IPS-18c (cell line): ENCODE data around the gene OR2T8.

Experiments used
- H3K4me3 ChIP-seq: 2 replicates; pipeline ENCODE4 v1.7.0; 2013; ENCODE audit warnings: low read depth, mild to moderate bottlenecking, low read length, moderate library complexity; ENCODE audit not compliant: insufficient read depth
- H3K9me3 ChIP-seq: one replicate; pipeline ENCODE4 v1.6.1; 2013; ENCODE audit warnings: mild to moderate bottlenecking, low read length, moderate library complexity; ENCODE audit not compliant: control insufficient read depth, insufficient read depth

OR2T8 gene

GRCh38 chr1:247919952-247920351, at the start of gene OR2T8:
TSS of gene OR2T8 (plus strand) at chr1:247920252. CDS start at chr1:247921018, 766 bp downstream.
- Histone ChIP-seq H3K9me3 (no peaks in the 10 kb centered on the region), H3K4me3 (no peak within 1 kb of the TSS)

- Histone ChIP-seq H3K9me3 (no peaks in the 10 kb centered on the region), H3K4me3 (no peak overlapping the region)
Measured at GRCh38 chr1:247883346-247883745, 36.7 kb upstream of the OR2T8 start.

GRCh38 chr1:247884797-247885413, 35.1 kb upstream of the OR2T8 start:
- Histone ChIP-seq H3K4me3 (no peak overlapping the region), H3K9me3 (no peaks in the 10 kb centered on the region)

- no peak within 1 kb of the TSS for H3K4me3 ChIP-seq
- H3K9me3 ChIP-seq = peaks cover 3% of the 10 kb centered on the region
Measured at GRCh38 chr1:247895163-247895637, 24.9 kb upstream of the OR2T8 start, which contains the start of gene OR2W3. TSS of gene OR2W3 (plus strand) at chr1:247895587. CDS start at chr1:247895587, 0 bp downstream.

GRCh38 chr1:247895976-247896375, 24.1 kb upstream of the OR2T8 start:
- peaks cover 3% of the 10 kb centered on the region for H3K9me3 ChIP-seq
- H3K4me3 ChIP-seq = no peak overlapping the region

GRCh38 chr1:247904122-247904521, 15.9 kb upstream of the OR2T8 start:
- H3K4me3 ChIP-seq = no peak overlapping the region
- peaks cover 2% of the 10 kb centered on the region for H3K9me3 ChIP-seq

- peaks cover 2% of the 10 kb centered on the region for H3K9me3 ChIP-seq
- H3K4me3 ChIP-seq = no peak overlapping the region
Measured at GRCh38 chr1:247905181-247905580, 14.9 kb upstream of the OR2T8 start.

GRCh38 chr1:247905910-247906503, 14.0 kb upstream of the OR2T8 start:
- H3K4me3 ChIP-seq = no peak overlapping the region
- peaks cover 2% of the 10 kb centered on the region for H3K9me3 ChIP-seq

- Histone ChIP-seq H3K9me3 (peaks cover 2% of the 10 kb centered on the region), H3K4me3 (no peak overlapping the region)
Measured at GRCh38 chr1:247906504-247907047, 13.5 kb upstream of the OR2T8 start.

GRCh38 chr1:247908766-247909165, 11.3 kb upstream of the OR2T8 start:
- Histone ChIP-seq H3K9me3 (peaks cover 4% of the 10 kb centered on the region), H3K4me3 (no peak overlapping the region)

GRCh38 chr1:247913786-247914185, 6.3 kb upstream of the OR2T8 start:
- Histone ChIP-seq H3K9me3 (peaks cover 2% of the 10 kb centered on the region), H3K4me3 (no peak overlapping the region)

- H3K4me3 ChIP-seq = no peak overlapping the region
- H3K9me3 ChIP-seq = peaks cover 2% of the 10 kb centered on the region
Measured at GRCh38 chr1:247914941-247915662, 5.0 kb upstream of the OR2T8 start.

GRCh38 chr1:247923941-247924340, 3.9 kb downstream of the OR2T8 start:
- Histone ChIP-seq H3K9me3 (no peaks in the 10 kb centered on the region), H3K4me3 (no peak overlapping the region)

GRCh38 chr1:247924868-247925267, 4.8 kb downstream of the OR2T8 start, which contains the start of gene OR2AJ1:
TSS of gene OR2AJ1 (plus strand) at chr1:247924889. CDS start at chr1:247933769, 8,880 bp downstream.
- no peaks in the 10 kb centered on the region for H3K9me3 ChIP-seq

GRCh38 chr1:247933989-247934388, 13.9 kb downstream of the OR2T8 start:
- Histone ChIP-seq H3K9me3 (no peaks in the 10 kb centered on the region), H3K4me3 (no peak overlapping the region)

More at GRCh38 chr1:247924868-247925267, 4.8 kb downstream of the OR2T8 start, which contains the start of gene OR2AJ1:
- H3K4me3 ChIP-seq = no peak within 1 kb of the TSS

- H3K9me3 ChIP-seq = no peaks in the 10 kb centered on the region
- no peak overlapping the region for H3K4me3 ChIP-seq
Measured at GRCh38 chr1:247935781-247936180, 15.7 kb downstream of the OR2T8 start.

GRCh38 chr1:247936415-247936814, 16.4 kb downstream of the OR2T8 start:
- H3K4me3 ChIP-seq = no peak overlapping the region
- H3K9me3 ChIP-seq = no peaks in the 10 kb centered on the region
